Smooth muscle cell (in vitro differentiated cells): ENCODE measurements around the gene NGEF. TPM values are rescaled to one million over a fixed set of nuclear protein-coding genes. Genes with fewer than 3 reads are reported as not detected.

Experiments
- DNase-seq: peaks from one replicate; lab custom pipeline; 2025; ENCODE audit not compliant: unreplicated experiment; lab: John Stamatoyannopoulos, UW
- H2AFZ ChIP-seq: fragments of 200-600 bp; sonication (generic); 2 replicates; pipeline ENCODE4 v1.6.0; 2016; ENCODE audit warnings: antibody characterized with exemption, low read depth, mild to moderate bottlenecking
- H3F3A ChIP-seq: fragments of 200-600 bp; sonication (generic); 2 replicates; pipeline ENCODE4 v1.6.0; 2017; ENCODE audit warnings: antibody characterized with exemption, low read depth
- H3K27ac ChIP-seq: fragments of 200-600 bp; sonication (generic); 2 replicates; pipeline ENCODE4 v1.5.1; 2016; ENCODE audit warnings: low read depth, mild to moderate bottlenecking
- H3K27me3 ChIP-seq: fragments of 200-600 bp; sonication (generic); 2 replicates; pipeline ENCODE4 v1.6.1; 2016; ENCODE audit warnings: low read depth, mild to moderate bottlenecking
- H3K36me3 ChIP-seq: fragments of 200-600 bp; sonication (generic); 2 replicates; pipeline ENCODE4 v1.5.1; 2016; ENCODE audit warnings: low read depth
- H3K4me1 ChIP-seq: fragments of 200-600 bp; sonication (generic); 2 replicates; pipeline ENCODE4 v1.5.1; 2016; ENCODE audit warnings: low read depth
- H3K4me2 ChIP-seq: fragments of 200-600 bp; sonication (generic); 2 replicates; pipeline ENCODE4 v1.6.0; 2016; ENCODE audit warnings: mild to moderate bottlenecking
- H3K4me3 ChIP-seq: fragments of 200-600 bp; sonication (generic); 2 replicates; pipeline ENCODE4 v1.5.1; 2016; ENCODE audit warnings: mild to moderate bottlenecking
- H3K79me2 ChIP-seq: fragments of 200-600 bp; sonication (generic); 2 replicates; pipeline ENCODE4 v1.6.0; 2016; ENCODE audit warnings: low read depth, mild to moderate bottlenecking
- H3K9ac ChIP-seq: fragments of 200-600 bp; sonication (generic); 2 replicates; pipeline ENCODE4 v1.6.0; 2016; ENCODE audit warnings: low read depth
- H3K9me3 ChIP-seq: fragments of 200-600 bp; sonication (generic); replicated peaks from 2 replicates; pipeline ENCODE4 v1.5.1; 2016; ENCODE audit warnings: low read depth
- H4K20me1 ChIP-seq: fragments of 200-600 bp; sonication (generic); 2 replicates; pipeline ENCODE4 v1.6.0; 2016; ENCODE audit warnings: low read depth
- CTCF ChIP-seq: fragments of 200-600 bp; sonication (generic); IDR thresholded peaks from 2 replicates; pipeline ENCODE4 v1.5.1; 2017; ENCODE audit warnings: borderline replicate concordance, mild to moderate bottlenecking, antibody characterized with exemption; ENCODE audit not compliant: insufficient read depth, poor library complexity, severe bottlenecking
- WGBS: methylation state at CpG from one replicate; pipeline ENCODE4 v1.1.7; 2016; ENCODE audit warnings: low lambda C conversion rate; 5-methylcytosine and 5-hydroxymethylcytosine counted together
- polyA plus RNA-seq: library from polyadenylated mRNA; unstranded; fragments of >200 nt; fragmentation: Nextera tagmentation; extraction: Ambion mirVana; gene quantifications from 2 replicates; pipeline ENCODE4 v1.2.1, GENCODE V29; 2016
- total RNA-seq: library from RNA; depleted of rRNA; stranded (reverse); fragments of >200 nt; gene quantifications from 2 replicates; pipeline ENCODE4 v1.2.3, GENCODE V29; 2014

Gene NGEF
- total and polyA plus RNA-seq, 2 experiments from 2014 or later: 0.09 TPM; not detected in 1

GRCh38 chr2:232871418-232871834, 141.6 kb downstream of the NGEF start:
- H3K27me3 ChIP-seq: peaks cover 20% of the 10 kb centered on the region
- peaks cover 5% of the 10 kb centered on the region for H3K4me1 ChIP-seq
- no peaks in the 10 kb centered on the region for H4K20me1 ChIP-seq
- no peak overlapping the region for H3K4me3 ChIP-seq
- no peak for DNase-seq
- no peaks in the 10 kb centered on the region for H3K9me3 ChIP-seq
- H3K36me3 ChIP-seq: no peaks in the 10 kb centered on the region
- no peak overlapping the region for H2AFZ ChIP-seq
- H3K9ac ChIP-seq: no peak overlapping the region
- no peak overlapping the region for H3K4me2 ChIP-seq
- no peak for TF ChIP-seq CTCF
- H3K27ac ChIP-seq: no peak overlapping the region
- no peaks in the 10 kb centered on the region for H3K79me2 ChIP-seq
- H3F3A ChIP-seq: no peaks in the 10 kb centered on the region
- 94% methylated on average over 15 of the region's 15 CpGs for WGBS

DNA sequence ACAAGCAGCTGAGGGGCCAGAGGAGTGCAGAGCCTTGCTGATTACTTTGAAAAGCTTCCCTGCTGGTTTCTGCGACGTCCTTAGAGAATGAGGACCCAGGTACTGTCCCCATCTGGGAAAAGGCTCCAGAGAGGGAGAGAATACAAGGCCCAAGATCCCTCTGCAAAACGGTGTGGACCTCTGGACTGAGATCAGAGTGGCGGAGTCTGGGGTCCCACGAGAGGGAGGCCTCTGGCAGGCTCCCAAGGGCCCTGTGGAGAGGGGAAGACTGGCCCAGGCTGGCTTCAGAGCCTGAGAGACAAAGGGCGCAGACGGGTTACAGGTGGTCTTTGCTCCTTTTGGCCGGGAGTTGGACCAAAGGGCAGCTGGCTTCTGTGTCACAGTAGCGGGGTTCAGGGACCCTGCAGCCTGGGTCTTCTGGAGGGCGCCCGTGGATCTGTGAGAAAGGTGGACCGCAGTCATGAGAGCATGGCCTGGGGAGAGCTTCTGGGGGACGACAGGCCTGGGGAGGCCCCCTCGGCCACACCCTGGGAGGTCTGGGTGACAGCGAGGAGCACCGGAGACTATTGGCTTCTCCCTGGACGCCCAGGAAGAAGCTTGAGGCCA, 142.2 kb downstream of the NGEF start:
- H4K20me1 ChIP-seq: no peaks in the 10 kb centered on the region
- WGBS: 91% methylated on average over 17 of the region's 17 CpGs

GRCh38 chr2:232870018-232870765, 142.9 kb downstream of the NGEF start, which contains the start of gene SNORC:
SNORC (plus strand) TSS chr2:232870264; CDS start chr2:232870342, 78 bp downstream.
- H3K9me3 ChIP-seq: no peaks in the 10 kb centered on the region
- no peak within 1 kb of the TSS for H3K27ac ChIP-seq
- 92% methylated on average over 21 of the region's 21 CpGs for WGBS
- H3K27me3 ChIP-seq: peaks cover 8% of the 10 kb centered on the region
- no peak for TF ChIP-seq CTCF
- no peaks in the 10 kb centered on the region for H3F3A ChIP-seq
- no peaks in the 10 kb centered on the region for H4K20me1 ChIP-seq
- H3K4me1 ChIP-seq: no peaks in the 10 kb centered on the region
- H3K4me3 ChIP-seq: no peak within 1 kb of the TSS
- H2AFZ ChIP-seq: no peak within 1 kb of the TSS
- no peaks in the 10 kb centered on the region for H3K36me3 ChIP-seq
- no peak for DNase-seq
- no peaks in the 10 kb centered on the region for H3K79me2 ChIP-seq
- no peak within 1 kb of the TSS for H3K9ac ChIP-seq
- no peak within 1 kb of the TSS for H3K4me2 ChIP-seq

More for the DNA sequence above, 142.2 kb downstream of the NGEF start:
- H3K27me3 ChIP-seq: peaks cover 15% of the 10 kb centered on the region
- H3K27ac ChIP-seq: no peak overlapping the region
- peaks cover 2% of the 10 kb centered on the region for H3K4me1 ChIP-seq
- DNase-seq: no peak
- H3K4me2 ChIP-seq: no peak overlapping the region
- H3K36me3 ChIP-seq: no peaks in the 10 kb centered on the region
- H3K4me3 ChIP-seq: no peak overlapping the region
- H2AFZ ChIP-seq: no peak overlapping the region
- no peaks in the 10 kb centered on the region for H3K79me2 ChIP-seq
- TF ChIP-seq CTCF: no peak
- no peak overlapping the region for H3K9ac ChIP-seq
- no peaks in the 10 kb centered on the region for H3K9me3 ChIP-seq
- H3F3A ChIP-seq: no peaks in the 10 kb centered on the region
